ENCODE results near the gene B4GALNT4. TPM values are rescaled to one million over a fixed set of nuclear protein-coding genes. Genes with fewer than 3 reads are reported as not detected.
A peak's percentile ranks its signal among the peaks of the same experiment; 100 is the strongest.

Gene B4GALNT4
- total RNA-seq, 4 donors from 2014 or later = 1.8 to 39.7 (median 19.9) TPM

DNA sequence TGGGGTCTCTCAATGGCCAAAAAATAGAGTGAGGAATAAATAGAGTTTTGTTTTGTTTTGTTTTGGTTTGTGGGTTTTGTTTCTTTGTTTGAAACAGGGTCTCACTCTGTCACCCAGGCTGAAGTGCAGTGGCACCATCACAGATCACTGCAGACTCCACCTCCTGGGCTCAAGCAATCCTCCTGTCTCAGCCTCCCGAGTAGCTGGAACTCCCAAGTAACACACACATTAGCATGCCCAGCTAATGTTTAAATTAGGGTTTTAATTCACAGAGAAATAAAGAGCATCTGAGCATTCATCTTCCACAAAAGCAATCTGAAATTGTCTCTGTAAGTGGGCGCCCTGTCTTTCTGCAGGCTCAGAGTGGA is 39.4 kb upstream of the B4GALNT4 start:
- TF ChIP-seq POLR2A (IDR thresholded peaks at IDR 0.05) = no peak
- TF ChIP-seq, protein P1, sequence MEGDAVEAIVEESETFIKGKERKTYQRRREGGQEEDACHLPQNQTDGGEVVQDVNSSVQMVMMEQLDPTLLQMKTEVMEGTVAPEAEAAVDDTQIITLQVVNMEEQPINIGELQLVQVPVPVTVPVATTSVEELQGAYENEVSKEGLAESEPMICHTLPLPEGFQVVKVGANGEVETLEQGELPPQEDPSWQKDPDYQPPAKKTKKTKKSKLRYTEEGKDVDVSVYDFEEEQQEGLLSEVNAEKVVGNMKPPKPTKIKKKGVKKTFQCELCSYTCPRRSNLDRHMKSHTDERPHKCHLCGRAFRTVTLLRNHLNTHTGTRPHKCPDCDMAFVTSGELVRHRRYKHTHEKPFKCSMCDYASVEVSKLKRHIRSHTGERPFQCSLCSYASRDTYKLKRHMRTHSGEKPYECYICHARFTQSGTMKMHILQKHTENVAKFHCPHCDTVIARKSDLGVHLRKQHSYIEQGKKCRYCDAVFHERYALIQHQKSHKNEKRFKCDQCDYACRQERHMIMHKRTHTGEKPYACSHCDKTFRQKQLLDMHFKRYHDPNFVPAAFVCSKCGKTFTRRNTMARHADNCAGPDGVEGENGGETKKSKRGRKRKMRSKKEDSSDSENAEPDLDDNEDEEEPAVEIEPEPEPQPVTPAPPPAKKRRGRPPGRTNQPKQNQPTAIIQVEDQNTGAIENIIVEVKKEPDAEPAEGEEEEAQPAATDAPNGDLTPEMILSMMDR (IDR thresholded peaks at IDR 0.05) = no peak
- Histone ChIP-seq H3K9me3 (no peaks in the 10 kb centered on the region), H3K4me3 (no peak overlapping the region), H3K27me3 (no peaks in the 10 kb centered on the region), H3K27ac (no peak overlapping the region), H3K36me3 (no peaks in the 10 kb centered on the region), H3K4me1 (peaks cover 5 to 21% of the 10 kb centered on the region in 2 donors)
- intact Hi-C loops (cut with DNase I; ENCODE audit: low total_unique reads) = no loop called here
- no peak for DNase-seq

DNA sequence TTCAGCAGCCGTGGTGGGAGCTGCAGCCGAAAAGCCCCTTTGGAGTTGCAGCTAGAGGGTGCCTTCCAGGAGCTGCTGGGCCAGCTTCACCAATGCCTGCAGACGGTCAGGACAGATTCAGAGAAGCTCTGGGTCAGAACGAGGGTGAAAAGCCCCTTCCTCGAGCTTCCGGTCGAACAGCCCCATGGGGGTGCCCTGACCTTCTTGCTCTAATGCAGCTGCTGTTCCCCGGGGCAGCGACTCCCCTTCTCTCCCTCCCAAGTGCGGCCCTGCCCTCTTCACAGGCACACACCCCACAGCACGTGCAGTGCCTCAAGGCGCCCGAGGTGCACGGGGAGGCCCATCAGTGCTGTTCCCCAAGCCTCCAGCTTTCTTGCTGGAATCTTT is 39.0 kb upstream of the B4GALNT4 start:
- intact Hi-C loops (cut with DNase I; ENCODE audit: low total_unique reads) = no loop called here
- H3K4me3 ChIP-seq = no peak overlapping the region
- H3K4me1 ChIP-seq = peaks cover 5 to 21% of the 10 kb centered on the region in 2 donors
- TF ChIP-seq POLR2A (IDR thresholded peaks at IDR 0.05) = no peak
- TF ChIP-seq, protein P1 (IDR thresholded peaks at IDR 0.05) = no peak
- H3K36me3 ChIP-seq = no peaks in the 10 kb centered on the region
- no peaks in the 10 kb centered on the region for H3K9me3 ChIP-seq
- peak in 1 of 2 donors; percentile 17 for DNase-seq
- H3K27ac ChIP-seq = no peak overlapping the region
- no peaks in the 10 kb centered on the region for H3K27me3 ChIP-seq

DNA sequence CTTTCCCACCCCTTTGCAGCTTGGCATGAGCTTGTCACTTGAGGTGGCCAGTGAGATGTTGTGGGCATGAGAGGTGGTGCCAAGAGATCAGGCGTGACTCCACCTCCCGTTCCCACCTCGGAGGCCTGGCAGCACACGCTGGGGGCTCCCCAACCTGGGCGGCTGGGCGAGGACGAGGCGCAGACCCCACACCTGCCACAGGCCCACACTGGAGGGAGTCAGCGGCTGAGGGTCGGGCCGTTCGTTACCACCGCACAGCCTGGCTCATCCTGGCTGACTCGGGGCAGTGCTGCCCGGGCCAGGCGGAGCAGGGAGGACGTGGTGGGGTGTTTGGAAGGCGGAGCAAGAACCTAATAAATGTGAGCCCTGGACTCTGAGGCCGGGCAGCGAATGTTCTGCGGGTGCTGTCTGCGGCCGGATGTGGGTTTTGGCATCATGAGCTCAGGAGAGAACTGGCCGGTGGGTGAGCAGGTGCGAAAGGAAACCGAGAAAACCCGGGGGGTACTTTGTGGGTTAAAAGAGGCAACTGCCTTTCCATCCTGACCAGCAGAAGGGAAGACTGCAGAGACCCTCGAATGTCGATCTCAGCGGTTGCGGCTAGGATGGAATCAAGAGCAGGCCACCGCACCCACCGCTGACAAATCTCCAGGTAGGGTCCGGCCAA is 38.5 kb upstream of the B4GALNT4 start:
- TF ChIP-seq, protein P1 (IDR thresholded peaks at IDR 0.05) = no peak
- TF ChIP-seq POLR2A (IDR thresholded peaks at IDR 0.05) = no peak
- no peaks in the 10 kb centered on the region for H3K27me3 ChIP-seq
- H3K36me3 ChIP-seq = no peaks in the 10 kb centered on the region
- peak in 1 of 2 donors; percentile 21 for DNase-seq
- peak overlapping the region in 1 of 2 donors; percentile 15 for H3K27ac ChIP-seq
- no peak overlapping the region for H3K4me3 ChIP-seq
- H3K4me1 ChIP-seq = peaks cover 5 to 20% of the 10 kb centered on the region in 2 donors
- H3K9me3 ChIP-seq = no peaks in the 10 kb centered on the region
- intact Hi-C loops (cut with DNase I; ENCODE audit: low total_unique reads) = no loop called here

DNA sequence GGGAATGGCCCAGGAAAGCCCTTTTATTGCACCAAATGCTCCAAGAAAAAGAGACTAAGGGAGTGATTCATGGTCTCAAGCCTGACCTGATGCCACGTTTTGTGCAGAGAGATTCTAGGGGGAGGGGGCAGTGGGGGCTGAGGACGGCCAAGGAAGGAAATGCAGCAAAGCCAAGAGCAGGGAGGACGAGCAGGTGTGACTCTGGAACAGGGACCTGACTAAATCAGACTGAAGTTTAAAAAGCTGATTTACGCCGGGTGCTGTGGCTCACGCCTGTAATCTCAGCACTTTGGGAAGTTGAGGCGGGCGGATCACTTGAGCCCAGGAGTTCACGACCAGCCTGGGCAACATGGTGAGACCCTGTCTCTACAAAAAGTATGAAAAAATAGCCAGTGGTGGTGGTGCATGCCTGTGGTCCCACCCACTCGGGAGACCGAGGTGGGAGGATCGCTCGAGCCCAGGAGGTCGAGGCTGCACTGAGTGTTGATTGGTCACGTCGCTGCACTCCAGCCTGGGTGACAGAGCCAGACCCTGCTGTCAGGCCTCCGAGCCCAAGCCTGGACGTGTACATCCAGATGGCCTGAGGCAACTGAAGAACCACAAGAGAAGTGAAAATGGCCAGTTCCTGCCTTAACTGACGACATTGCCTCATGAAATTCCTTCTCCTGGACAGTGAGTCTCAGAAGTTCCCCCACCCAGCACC is 37.8 kb upstream of the B4GALNT4 start:
- peak overlapping the region in 1 of 2 donors; percentile 15 for H3K27ac ChIP-seq
- no peaks in the 10 kb centered on the region for H3K9me3 ChIP-seq
- H3K27me3 ChIP-seq = no peaks in the 10 kb centered on the region
- H3K4me1 ChIP-seq = peaks cover 5 to 21% of the 10 kb centered on the region in 2 donors
- no peak for TF ChIP-seq POLR2A (IDR thresholded peaks at IDR 0.05)
- TF ChIP-seq, protein P1 (IDR thresholded peaks at IDR 0.05) = no peak
- H3K4me3 ChIP-seq = no peak overlapping the region
- intact Hi-C loops (cut with DNase I; ENCODE audit: low total_unique reads) = no loop called here
- H3K36me3 ChIP-seq = no peaks in the 10 kb centered on the region
- peak in 1 of 2 donors; percentile 30 for DNase-seq

Measured in uterus (tissue), 4 donors.